AG09309 (cell line): ENCODE data around the gene PKD2L2.
A peak's percentile ranks its signal among the peaks of the same experiment; 100 is the strongest.
"Not testable (repeated sequence)": the region's sequence is repeated elsewhere in the genome, so short reads cannot be mapped to it uniquely, and the experiment has no call there.

Experiments used
- DNase-seq: peaks from one replicate; pipeline ENCODE4 v3.0.0-alpha.2; 2010; ENCODE audit warnings: low read depth
- H3K4me3 ChIP-seq: 2 replicates; pipeline ENCODE4 v1.5.1; 2011; ENCODE audit warnings: mild to moderate bottlenecking, low read depth, low read length, moderate library complexity; ENCODE audit not compliant: control insufficient read depth
- TF ChIP-seq, protein P1 (sequence below): IDR thresholded peaks from 2 replicates; pipeline ENCODE4 v1.5.1; 2011; ENCODE audit warnings: mild to moderate bottlenecking, low read depth, low read length, inconsistent platforms; ENCODE audit not compliant: insufficient read depth, control insufficient read depth; ENCODE audit errors: missing control alignments

The PKD2L2 gene

DNA sequence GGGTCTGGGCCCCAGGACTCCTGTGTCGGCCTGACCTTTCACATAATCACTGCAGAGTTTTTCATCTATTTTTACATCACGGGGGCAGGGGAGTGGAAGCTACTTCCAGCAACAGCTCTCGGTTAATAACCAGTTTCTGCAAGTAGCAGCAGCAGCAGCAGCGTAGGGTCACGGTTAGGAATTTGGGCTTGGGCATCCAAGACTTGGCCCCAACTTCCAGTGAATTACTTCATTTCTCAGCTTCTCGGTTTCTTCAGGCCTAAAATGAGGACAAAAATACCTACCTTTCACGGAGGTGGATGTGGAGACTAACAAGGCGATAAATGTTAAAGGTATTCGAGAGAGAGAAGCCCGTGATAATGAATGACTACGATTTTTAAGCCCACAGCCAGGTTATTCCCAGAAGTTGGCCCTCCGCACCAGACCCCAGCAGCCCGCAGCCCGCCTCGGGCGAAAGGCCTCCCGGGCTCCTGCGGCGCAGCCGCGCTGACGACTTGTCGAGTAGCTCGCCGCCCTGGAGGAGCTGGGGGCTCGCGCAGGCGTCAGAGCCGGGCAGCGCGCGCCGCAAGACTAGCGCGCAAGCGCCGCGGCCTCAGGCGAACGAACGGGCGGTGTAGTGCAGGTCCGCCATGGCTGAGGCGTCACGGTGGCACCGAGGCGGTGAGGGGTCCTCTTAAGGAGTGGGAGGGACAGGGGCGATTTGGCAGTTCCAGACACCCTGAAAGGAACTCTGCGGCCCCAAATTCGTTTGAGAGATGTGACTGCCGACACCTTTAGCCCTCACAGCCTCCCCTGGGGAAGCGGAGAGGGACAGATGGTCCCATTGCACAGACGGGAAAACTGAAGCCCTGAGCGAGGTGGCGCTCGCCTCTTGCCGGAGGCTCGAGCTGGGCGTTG is at the start of gene PKD2L2:
TSS of gene PKD2L2 (plus strand) at position 595 of the 897 bp plus-strand sequence. CDS start at position 630, 35 bp downstream.
- peak within 1 kb of the TSS; percentile 45 for H3K4me3 ChIP-seq
- TF ChIP-seq, protein P1, sequence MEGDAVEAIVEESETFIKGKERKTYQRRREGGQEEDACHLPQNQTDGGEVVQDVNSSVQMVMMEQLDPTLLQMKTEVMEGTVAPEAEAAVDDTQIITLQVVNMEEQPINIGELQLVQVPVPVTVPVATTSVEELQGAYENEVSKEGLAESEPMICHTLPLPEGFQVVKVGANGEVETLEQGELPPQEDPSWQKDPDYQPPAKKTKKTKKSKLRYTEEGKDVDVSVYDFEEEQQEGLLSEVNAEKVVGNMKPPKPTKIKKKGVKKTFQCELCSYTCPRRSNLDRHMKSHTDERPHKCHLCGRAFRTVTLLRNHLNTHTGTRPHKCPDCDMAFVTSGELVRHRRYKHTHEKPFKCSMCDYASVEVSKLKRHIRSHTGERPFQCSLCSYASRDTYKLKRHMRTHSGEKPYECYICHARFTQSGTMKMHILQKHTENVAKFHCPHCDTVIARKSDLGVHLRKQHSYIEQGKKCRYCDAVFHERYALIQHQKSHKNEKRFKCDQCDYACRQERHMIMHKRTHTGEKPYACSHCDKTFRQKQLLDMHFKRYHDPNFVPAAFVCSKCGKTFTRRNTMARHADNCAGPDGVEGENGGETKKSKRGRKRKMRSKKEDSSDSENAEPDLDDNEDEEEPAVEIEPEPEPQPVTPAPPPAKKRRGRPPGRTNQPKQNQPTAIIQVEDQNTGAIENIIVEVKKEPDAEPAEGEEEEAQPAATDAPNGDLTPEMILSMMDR, result no peak
- DNase-seq, result peak; percentile 23

DNA sequence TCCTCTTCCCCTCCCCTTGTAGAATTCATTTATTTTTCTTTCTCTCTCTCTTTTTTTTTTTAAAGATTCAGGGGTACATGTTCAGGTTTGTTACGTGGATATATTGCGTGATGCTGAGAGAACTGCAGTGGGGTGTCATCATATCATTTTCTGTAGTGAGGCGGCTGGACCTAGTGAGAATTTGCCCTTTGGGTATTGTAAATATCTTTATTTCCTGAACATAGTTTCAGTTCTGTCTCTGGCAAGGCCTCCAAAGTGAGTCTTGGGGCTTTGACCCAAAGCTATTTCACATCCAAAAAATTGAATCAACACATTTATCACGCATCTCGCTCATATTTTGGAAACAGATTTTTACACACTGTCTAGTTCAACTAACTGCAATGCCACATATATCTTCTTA is 47.0 kb upstream of the PKD2L2 start:
- TF ChIP-seq, protein P1, result no peak
- no peak overlapping the region for H3K4me3 ChIP-seq
- DNase-seq, result no peak

DNA sequence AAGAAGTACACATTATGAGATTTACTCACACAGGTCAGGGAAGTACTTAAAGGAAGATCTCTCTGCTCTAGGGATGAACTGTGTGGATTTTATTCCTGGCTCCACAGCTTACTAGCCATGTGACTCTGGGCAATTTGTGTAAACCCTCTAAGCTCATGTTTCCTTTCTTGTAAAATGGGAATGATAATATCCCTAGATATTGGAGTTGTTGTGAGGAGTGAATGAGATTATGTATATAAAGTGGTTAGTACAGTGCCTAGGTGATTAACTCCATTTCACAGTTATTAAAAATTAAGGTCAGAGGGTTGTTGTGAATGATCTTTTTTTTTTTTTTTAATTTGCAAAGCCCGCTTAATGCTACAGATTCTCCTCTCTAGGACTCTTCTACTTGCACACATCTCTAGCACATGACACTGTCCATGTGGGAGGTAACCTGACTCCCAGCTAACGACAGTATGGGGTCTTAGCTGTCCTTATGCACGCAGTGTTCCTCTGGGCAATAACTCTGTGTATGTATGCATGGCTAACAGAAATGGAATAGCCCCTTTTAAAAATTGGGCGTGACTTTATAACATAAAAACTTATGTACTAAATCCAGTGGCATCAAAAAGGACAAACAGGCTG is 45.5 kb upstream of the PKD2L2 start:
- DNase-seq, result no peak
- TF ChIP-seq, protein P1, result no peak
- no peak overlapping the region for H3K4me3 ChIP-seq

DNA sequence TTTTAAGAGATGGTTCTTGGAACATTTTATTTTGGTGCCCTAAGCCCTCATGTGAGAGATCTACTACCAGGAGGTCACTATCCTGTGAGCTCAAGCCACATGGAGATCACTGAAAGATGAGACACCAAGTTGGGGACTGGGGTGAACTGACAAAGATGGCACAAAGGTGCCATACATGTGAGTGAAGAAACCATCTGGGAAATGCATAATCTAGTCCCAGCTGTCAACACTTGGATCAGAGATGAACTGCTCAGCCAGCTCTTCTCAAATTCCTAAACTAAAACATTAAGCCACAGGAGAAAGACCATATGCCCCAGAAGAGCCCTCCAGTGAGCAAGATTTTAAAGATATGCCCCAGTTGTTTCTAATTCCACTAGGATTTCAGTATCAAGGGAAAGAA is 43.8 kb upstream of the PKD2L2 start:
- TF ChIP-seq, protein P1, result no peak
- DNase-seq, result no peak
- H3K4me3 ChIP-seq, result no peak overlapping the region

DNA sequence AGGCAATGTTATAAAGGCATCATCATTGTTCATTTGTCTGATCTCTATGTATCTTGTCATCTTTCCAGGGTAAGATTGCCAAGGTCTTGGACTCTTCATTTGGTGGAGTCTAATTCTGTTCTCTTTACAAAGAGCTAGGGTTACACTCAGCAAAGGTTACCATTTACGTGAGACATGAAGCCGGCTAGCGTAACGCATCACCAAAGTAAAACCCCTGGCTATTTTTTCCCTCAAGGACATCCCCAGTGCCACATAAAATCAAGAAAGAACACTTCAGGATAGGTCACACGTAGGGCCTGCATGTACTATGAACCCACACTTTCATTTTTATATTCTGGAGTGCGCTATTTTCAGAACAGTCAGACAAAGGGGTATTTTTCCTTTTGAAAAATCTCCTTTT is 41.6 kb upstream of the PKD2L2 start:
- no peak for DNase-seq
- TF ChIP-seq, protein P1, result no peak
- H3K4me3 ChIP-seq, result no peak overlapping the region

DNA sequence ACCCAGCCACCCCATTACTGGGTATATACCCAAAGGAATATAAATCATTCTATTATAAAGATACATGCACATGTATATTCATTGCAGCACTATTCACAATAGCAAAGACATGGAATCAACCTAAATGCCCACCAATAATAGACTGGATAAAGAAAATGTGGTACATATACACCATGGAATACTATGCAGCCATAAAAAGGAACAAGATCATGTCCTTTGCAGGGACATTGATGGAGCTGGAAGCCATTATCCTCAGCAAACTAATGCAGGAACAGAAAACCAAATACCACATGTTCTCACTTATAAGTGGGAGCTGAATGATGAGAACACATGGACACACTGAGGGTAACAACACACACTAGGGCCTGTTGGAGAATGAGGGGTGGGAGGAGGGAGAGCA is 36.1 kb upstream of the PKD2L2 start:
- not testable (repeated sequence) for DNase-seq, H3K4me3 ChIP-seq

DNA sequence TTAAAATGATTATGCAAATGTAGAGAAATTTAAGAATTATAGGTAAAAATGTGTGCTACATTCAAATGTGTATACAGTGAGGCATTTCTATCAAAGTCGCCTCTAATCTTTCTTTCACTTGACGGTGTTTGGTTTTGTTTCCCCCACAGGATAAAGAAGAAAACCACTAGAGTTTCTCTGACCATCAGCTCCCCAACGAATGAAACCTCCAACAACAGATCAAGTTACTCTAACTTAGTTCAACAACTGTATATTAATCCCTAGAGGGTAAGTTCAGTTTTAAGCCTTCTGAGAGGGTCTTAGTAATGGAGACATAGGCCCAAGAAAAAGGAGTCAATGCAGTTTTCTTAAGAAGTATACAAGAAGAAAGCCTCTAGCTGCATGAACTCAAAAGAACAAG is 33.1 kb upstream of the PKD2L2 start:
- DNase-seq, result no peak
- H3K4me3 ChIP-seq, result no peak overlapping the region
- TF ChIP-seq, protein P1, result no peak
